ENCODE measurements around the gene ILDR1. TPM values are rescaled to one million over a fixed set of nuclear protein-coding genes. Genes with fewer than 3 reads are reported as not detected.

The ILDR1 gene
- not detected in 2 replicates for total RNA-seq

GRCh38 chr3:122021811-122022401, at the start of gene ILDR1:
Gene ILDR1 (minus strand): TSS chr3:122022247. CDS start chr3:122022077, 170 bp downstream.

DNA sequence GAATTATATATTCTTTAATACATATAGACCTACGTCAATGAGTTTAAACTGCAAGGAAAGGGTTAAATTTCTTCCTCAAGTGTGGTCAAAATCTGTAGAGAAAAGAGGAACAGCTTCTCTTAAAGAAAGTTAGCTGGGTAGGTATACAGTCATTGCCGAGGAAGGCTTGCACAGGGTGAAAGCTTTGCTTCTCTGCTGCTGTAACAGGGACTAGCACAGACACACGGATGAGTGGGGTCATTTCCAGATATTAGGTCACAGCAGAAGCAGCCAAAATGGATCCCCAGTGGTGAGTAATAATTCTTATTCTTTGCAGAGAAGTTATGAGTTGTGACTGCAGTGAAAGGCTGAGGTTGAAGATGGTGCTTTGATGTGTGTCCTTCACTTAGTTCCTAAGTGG, 33.2 kb upstream of the ILDR1 start, which contains the start of gene CD86:
CD86 (plus strand) TSS at position 148 of the 400 bp plus-strand sequence; CDS start at position 276, 128 bp downstream.

Other genes starting within 250 kb of the ILDR1 start
- 13.0 and 28.3 TPM in 2 replicates for gene IQCB1, start 187.2 kb downstream of the ILDR1 start, total RNA-seq
- gene EAF2, start 187.0 kb downstream of the ILDR1 start, total RNA-seq, result 1.6 and 3.2 TPM in 2 replicates
- under 0.01 TPM in 1 of 2 replicates, not detected in the other for gene SLC15A2, start 127.8 kb downstream of the ILDR1 start, total RNA-seq
- not detected in 2 replicates for gene CD86, start 33.1 kb upstream of the ILDR1 start, total RNA-seq
- gene CASR, start 161.4 kb upstream of the ILDR1 start, total RNA-seq, result not detected in 2 replicates

All from epithelial cell of umbilical artery (primary cell).